GM19193 (cell line): ENCODE results near the gene STIM1.

Experiments
- POLR2A ChIP-seq: IDR thresholded peaks from 4 replicates; pipeline ENCODE4 v1.6.1; 2011; ENCODE audit not compliant: insufficient read depth, insufficient read length; ENCODE audit errors: extremely low read depth

STIM1 gene

GRCh38 chr11:4019891-4020290, 164.4 kb downstream of the STIM1 start:
- TF ChIP-seq POLR2A, result no peak

GRCh38 chr11:4022669-4023068, 167.2 kb downstream of the STIM1 start:
- no peak for TF ChIP-seq POLR2A

- TF ChIP-seq POLR2A, result no peak
Measured at GRCh38 chr11:4025248-4025966, 169.9 kb downstream of the STIM1 start.

GRCh38 chr11:4025967-4026324, 170.5 kb downstream of the STIM1 start:
- no peak for TF ChIP-seq POLR2A

GRCh38 chr11:4026389-4026788, 170.9 kb downstream of the STIM1 start:
- TF ChIP-seq POLR2A, result no peak

- no peak for TF ChIP-seq POLR2A
Measured at GRCh38 chr11:4027746-4028145, 172.3 kb downstream of the STIM1 start.

GRCh38 chr11:4030197-4030596, 174.7 kb downstream of the STIM1 start:
- TF ChIP-seq POLR2A, result no peak

- no peak for TF ChIP-seq POLR2A
Measured at GRCh38 chr11:4032097-4032496, 176.6 kb downstream of the STIM1 start.

GRCh38 chr11:4035985-4036384, 180.5 kb downstream of the STIM1 start:
- TF ChIP-seq POLR2A, result no peak

- TF ChIP-seq POLR2A, result no peak
Measured at GRCh38 chr11:4039011-4039410, 183.5 kb downstream of the STIM1 start.

- TF ChIP-seq POLR2A, result no peak
Measured at GRCh38 chr11:4040461-4040860, 185.0 kb downstream of the STIM1 start.

- no peak for TF ChIP-seq POLR2A
Measured at GRCh38 chr11:4041731-4042391, 186.4 kb downstream of the STIM1 start.

- no peak for TF ChIP-seq POLR2A
Measured at GRCh38 chr11:4044976-4045646, 189.6 kb downstream of the STIM1 start.

- TF ChIP-seq POLR2A, result no peak
Measured at GRCh38 chr11:4048340-4048739, 192.9 kb downstream of the STIM1 start.

GRCh38 chr11:4049006-4049405, 193.5 kb downstream of the STIM1 start:
- TF ChIP-seq POLR2A, result no peak

- no peak for TF ChIP-seq POLR2A
Measured at GRCh38 chr11:4050138-4050537, 194.7 kb downstream of the STIM1 start.
